ENCODE results near the gene TCF19. TPM values are rescaled to one million over a fixed set of nuclear protein-coding genes. Genes with fewer than 3 reads are reported as not detected.

TCF19 gene
- total and polyA plus RNA-seq, 2 donors (not counting 3 experiments of a cell fraction or from before 2014, with no cell fraction given): 13.9 to 31.7 TPM

- Histone ChIP-seq H4K20me1 (replicated peaks; ENCODE audit: control insufficient read depth, extremely low read depth, insufficient read depth, low read length) (no peaks in the 10 kb centered on the region), H2AFZ (ENCODE audit: low read depth, low read length) (no peak overlapping the region), H3K79me2 (ENCODE audit: control insufficient read depth, insufficient read depth, low read length) (no peaks in the 10 kb centered on the region), H3K4me1 (ENCODE audit: control insufficient read depth, extremely low read depth, insufficient read depth, low read length) (no peaks in the 10 kb centered on the region), H3K36me3 (ENCODE audit: control insufficient read depth in 2 of 2, extremely low read depth in 1 of 2, insufficient read depth in 2 of 2, low read length in 2 of 2) (no peaks in the 10 kb centered on the region), H3K9me1 (replicated peaks; ENCODE audit: control insufficient read depth, extremely low read depth, insufficient read depth, low read length) (no peaks in the 10 kb centered on the region), H3K9ac (replicated peaks; ENCODE audit: extremely low read depth, insufficient read depth, low read length) (no peak overlapping the region), H3K9me3 (replicated peaks; ENCODE audit: control insufficient read depth, insufficient read depth, low read length) (no peaks in the 10 kb centered on the region), H3K4me3 (replicated peaks in 1 of 3; ENCODE audit: insufficient read depth in 1 of 3, low read depth in 1 of 3, low read length in 3 of 3) (no peak overlapping the region), H3K27ac (ENCODE audit: insufficient read depth, low read depth, low read length) (no peak overlapping the region), H3K4me2 (ENCODE audit: insufficient read depth, low read length) (no peak overlapping the region), H3K27me3 (ENCODE audit: control insufficient read depth in 2 of 2, insufficient read depth in 2 of 2, low read length in 2 of 2) (peaks cover 0 to 8% of the 10 kb centered on the region in 2 experiments)
- FAIRE-seq (no peak), DNase-seq (ENCODE audit: low read depth, low spot score) (no peak)
- POLR2A ChIA-PET: no interaction called here
- TF ChIP-seq POLR2AphosphoS5 (IDR thresholded peaks at IDR 0.05; ENCODE audit: insufficient read depth, low read depth, low read length): no peak
- TF ChIP-seq EZH2 (IDR thresholded peaks at IDR 0.05; ENCODE audit: borderline replicate concordance, low read depth, low read length, severe bottlenecking): no peak
- no peak for TF ChIP-seq MYC (IDR thresholded peaks at IDR 0.05; ENCODE audit: low read depth, low read length)
- no peak for TF ChIP-seq POLR2A (IDR thresholded peaks at IDR 0.05; ENCODE audit: low read depth, low read length)
- TF ChIP-seq GATA2 (IDR thresholded peaks at IDR 0.05; ENCODE audit: insufficient read depth, insufficient read length, low read depth, low read length): no peak
- no peak for TF ChIP-seq FOS (IDR thresholded peaks at IDR 0.05; ENCODE audit: borderline replicate concordance, insufficient read depth, low read length)
- TF ChIP-seq CTCF (IDR thresholded peaks at IDR 0.05; ENCODE audit: extremely low read depth in 1 of 2, insufficient read depth in 1 of 2, low read depth in 1 of 2, low read length in 2 of 2): no peak
- TF ChIP-seq, protein P1, sequence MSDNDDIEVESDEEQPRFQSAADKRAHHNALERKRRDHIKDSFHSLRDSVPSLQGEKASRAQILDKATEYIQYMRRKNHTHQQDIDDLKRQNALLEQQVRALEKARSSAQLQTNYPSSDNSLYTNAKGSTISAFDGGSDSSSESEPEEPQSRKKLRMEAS (IDR thresholded peaks at IDR 0.05; ENCODE audit: insufficient read depth, insufficient read length): no peak
- no peak for TF ChIP-seq JUN (IDR thresholded peaks at IDR 0.05; ENCODE audit: borderline replicate concordance, insufficient read depth, insufficient read length, low read depth)
- CTCF ChIA-PET: interaction anchor here (1.1 kb wide), 1 partner anchor 157 kb away, joined by 3 read pairs; no protein-coding TSS in a partner anchor
- dilution Hi-C loops (cut with MboI; ENCODE audit: extremely low pct_ligation_motif_present, low sequenced_read_pairs) (no loop called here), intact Hi-C loops (cut with micrococcal nuclease) (no loop called here)
- no TSS peak for BruUV-seq (replicated peaks)
Observed at GRCh38 chr6:31209137-31209536, 50.7 kb downstream of the TCF19 start.

Data from endothelial cell of umbilical vein (primary cell).